ENCODE measurements around the gene OR2W1. TPM values are rescaled to one million over a fixed set of nuclear protein-coding genes. Genes with fewer than 3 reads are reported as not detected.

The OR2W1 gene
- total RNA-seq, 1 experiment from 2014 or later: not detected

DNA sequence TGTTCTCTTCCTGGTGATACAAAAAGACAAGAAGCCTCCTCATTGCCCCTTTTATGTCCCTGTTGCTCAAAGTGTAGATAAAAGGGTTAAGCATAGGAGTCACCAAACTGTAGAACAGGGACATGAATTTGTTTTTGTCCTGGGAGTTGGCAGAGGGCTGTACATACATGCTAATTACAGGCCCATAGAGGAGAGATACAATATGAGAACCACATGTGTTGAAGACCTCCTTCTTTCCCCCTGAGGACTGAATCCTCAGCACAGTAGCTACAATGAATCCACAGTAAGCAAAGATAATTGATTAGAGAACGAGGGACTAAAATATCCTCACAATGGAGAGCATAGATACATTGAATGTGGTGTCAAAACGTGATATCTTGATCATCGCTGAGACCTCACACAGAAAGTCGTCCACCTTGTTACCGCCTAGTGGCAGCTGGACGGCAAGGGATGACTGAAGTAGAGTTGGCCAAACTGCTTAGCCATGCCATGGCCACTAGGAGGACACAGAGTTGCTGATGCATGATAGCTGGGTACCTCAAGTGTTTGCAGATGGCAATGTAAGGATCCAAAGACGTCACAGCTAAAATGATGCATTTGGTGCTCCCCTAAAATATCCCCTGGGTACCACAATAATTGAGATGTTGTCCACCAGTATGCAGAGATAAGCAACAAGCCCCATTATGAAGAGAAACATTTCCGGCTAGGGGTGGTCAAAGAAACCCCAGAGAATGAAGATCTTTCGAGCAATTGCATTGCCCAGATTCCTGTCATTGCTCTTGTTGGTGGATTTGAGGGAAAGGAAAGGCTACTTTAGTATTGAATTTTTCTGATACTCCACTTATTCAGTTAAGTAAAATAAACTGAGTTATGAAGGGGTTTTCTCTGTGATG, 27.1 kb upstream of the OR2W1 start:
- H4K5ac ChIP-seq (ENCODE audit: insufficient read length, low read depth, low read length): no peak overlapping the region
- no peaks in the 10 kb centered on the region for H3K9me3 ChIP-seq (ENCODE audit: control insufficient read depth, low read depth, low read length)
- no peaks in the 10 kb centered on the region for H4K20me1 ChIP-seq (ENCODE audit: control insufficient read depth, insufficient read depth, insufficient read length)
- no peak overlapping the region for H4K8ac ChIP-seq (replicated peaks; ENCODE audit: insufficient read length, low read depth, low read length)
- no peak overlapping the region for H3K14ac ChIP-seq (ENCODE audit: insufficient read depth, low read length)
- WGBS (ENCODE audit: extremely low coverage, insufficient read length, low lambda C conversion rate): no CpG with 5 or more reads among the region's 9 CpGs
- no peak overlapping the region for H3K27ac ChIP-seq (ENCODE audit: insufficient read length, low read depth, low read length)
- no peaks in the 10 kb centered on the region for H3K23me2 ChIP-seq (ENCODE audit: insufficient read length, low read depth, low read length, poor library complexity, severe bottlenecking)
- H3K4ac ChIP-seq (ENCODE audit: low read depth, low read length): no peak overlapping the region
- 0 out of 4 replicates have a peak, but pooled peaks cover 0 to 2% of the 10 kb centered on the region in 2 experiments for H3K4me1 Mint-ChIP-seq
- no peak overlapping the region for H3K9ac ChIP-seq (ENCODE audit: extremely low read depth, insufficient read length, low read length)
- no peak overlapping the region for H3K18ac ChIP-seq (ENCODE audit: insufficient read length, low read depth, low read length)
- H3K27me3 Mint-ChIP-seq (ENCODE audit: low read depth): no peaks in the 10 kb centered on the region; the same call in none of the 2 replicates
- H2AK5ac ChIP-seq (ENCODE audit: insufficient read length, low read length): no peak overlapping the region
- H4K91ac ChIP-seq (ENCODE audit: insufficient read length, low read depth, low read length): no peak overlapping the region
- no peaks in the 10 kb centered on the region for H3K36me3 Mint-ChIP-seq (ENCODE audit: insufficient read depth in 1 of 3, low read depth in 3 of 3)
- no peaks in the 10 kb centered on the region for H3K79me2 ChIP-seq (ENCODE audit: insufficient read depth, low read length)
- H3K79me1 ChIP-seq (ENCODE audit: insufficient read depth, low read depth, low read length, poor library complexity, severe bottlenecking): no peaks in the 10 kb centered on the region
- H2AFZ ChIP-seq (ENCODE audit: low read length): no peak overlapping the region
- no peak overlapping the region for H3K4me3 Mint-ChIP-seq
- H2BK15ac ChIP-seq (ENCODE audit: low read depth, low read length): no peak overlapping the region
- H2BK12ac ChIP-seq (ENCODE audit: insufficient read length, low read depth, low read length): no peak overlapping the region
- no peak overlapping the region for H3K56ac ChIP-seq (ENCODE audit: insufficient read length, low read depth, low read length)
- no peak overlapping the region for H2BK20ac ChIP-seq (ENCODE audit: low read depth, low read length, poor library complexity, severe bottlenecking)
- H3K27ac Mint-ChIP-seq: no peak overlapping the region
- H3K9me3 Mint-ChIP-seq: peaks cover 3 to 7% of the 10 kb centered on the region in 2 experiments; a peak in 4 of 5 replicates
- DNase-seq: peak; percentile 78
- H3K23ac ChIP-seq (ENCODE audit: insufficient read length, low read depth, low read length): no peak overlapping the region
- H2BK120ac ChIP-seq (ENCODE audit: low read depth, low read length, poor library complexity, severe bottlenecking): no peak overlapping the region
- TF ChIP-seq, protein P1, sequence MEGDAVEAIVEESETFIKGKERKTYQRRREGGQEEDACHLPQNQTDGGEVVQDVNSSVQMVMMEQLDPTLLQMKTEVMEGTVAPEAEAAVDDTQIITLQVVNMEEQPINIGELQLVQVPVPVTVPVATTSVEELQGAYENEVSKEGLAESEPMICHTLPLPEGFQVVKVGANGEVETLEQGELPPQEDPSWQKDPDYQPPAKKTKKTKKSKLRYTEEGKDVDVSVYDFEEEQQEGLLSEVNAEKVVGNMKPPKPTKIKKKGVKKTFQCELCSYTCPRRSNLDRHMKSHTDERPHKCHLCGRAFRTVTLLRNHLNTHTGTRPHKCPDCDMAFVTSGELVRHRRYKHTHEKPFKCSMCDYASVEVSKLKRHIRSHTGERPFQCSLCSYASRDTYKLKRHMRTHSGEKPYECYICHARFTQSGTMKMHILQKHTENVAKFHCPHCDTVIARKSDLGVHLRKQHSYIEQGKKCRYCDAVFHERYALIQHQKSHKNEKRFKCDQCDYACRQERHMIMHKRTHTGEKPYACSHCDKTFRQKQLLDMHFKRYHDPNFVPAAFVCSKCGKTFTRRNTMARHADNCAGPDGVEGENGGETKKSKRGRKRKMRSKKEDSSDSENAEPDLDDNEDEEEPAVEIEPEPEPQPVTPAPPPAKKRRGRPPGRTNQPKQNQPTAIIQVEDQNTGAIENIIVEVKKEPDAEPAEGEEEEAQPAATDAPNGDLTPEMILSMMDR (conservative IDR thresholded peaks at IDR 0.05): peak; percentile 96
- H3T11ph ChIP-seq (ENCODE audit: low read length): no peak overlapping the region
- H3K4me2 ChIP-seq (ENCODE audit: insufficient read depth, insufficient read length, low read length): no peak overlapping the region
- H2BK5ac ChIP-seq (ENCODE audit: insufficient read length, low read length): no peak overlapping the region
- H3K27me3 ChIP-seq (ENCODE audit: insufficient read depth, low read length): no peaks in the 10 kb centered on the region
- H3K4me1 ChIP-seq (ENCODE audit: insufficient read depth, low read length): no peaks in the 10 kb centered on the region
